ENCODE data around the gene P2RY6.

- no peak for TF ChIP-seq CTCF (IDR thresholded peaks at IDR 0.05)
- no peak for TF ChIP-seq POLR2A (IDR thresholded peaks at IDR 0.05)
- TF ChIP-seq POLR2AphosphoS5 (IDR thresholded peaks at IDR 0.05), result no peak
These were observed 26.7 kb upstream of the P2RY6 start for GRCh38 chr11:73245461-73245860.

Data from stomach (tissue), 4 donors.